ENCODE measurements around the gene PDC.

DNA sequence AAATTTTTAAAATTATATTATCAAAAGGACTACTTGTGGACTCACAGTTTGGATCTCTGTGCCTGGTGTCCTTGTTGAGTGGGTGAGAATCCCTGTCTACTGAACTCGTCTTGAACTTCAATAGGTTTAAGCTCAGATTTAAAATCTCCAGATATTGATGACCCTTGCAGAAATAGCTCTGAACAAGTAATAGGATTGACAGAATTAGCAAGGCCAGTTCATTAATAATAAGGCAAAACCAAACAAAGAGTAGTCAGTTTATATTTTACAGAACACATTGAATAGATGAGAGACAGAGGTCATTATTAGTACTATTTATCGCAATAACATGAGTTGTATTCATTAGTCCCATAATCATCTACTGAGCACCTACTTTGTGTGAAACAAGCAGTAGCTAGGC, at the start of gene PDC:
- TF ChIP-seq, protein P1, sequence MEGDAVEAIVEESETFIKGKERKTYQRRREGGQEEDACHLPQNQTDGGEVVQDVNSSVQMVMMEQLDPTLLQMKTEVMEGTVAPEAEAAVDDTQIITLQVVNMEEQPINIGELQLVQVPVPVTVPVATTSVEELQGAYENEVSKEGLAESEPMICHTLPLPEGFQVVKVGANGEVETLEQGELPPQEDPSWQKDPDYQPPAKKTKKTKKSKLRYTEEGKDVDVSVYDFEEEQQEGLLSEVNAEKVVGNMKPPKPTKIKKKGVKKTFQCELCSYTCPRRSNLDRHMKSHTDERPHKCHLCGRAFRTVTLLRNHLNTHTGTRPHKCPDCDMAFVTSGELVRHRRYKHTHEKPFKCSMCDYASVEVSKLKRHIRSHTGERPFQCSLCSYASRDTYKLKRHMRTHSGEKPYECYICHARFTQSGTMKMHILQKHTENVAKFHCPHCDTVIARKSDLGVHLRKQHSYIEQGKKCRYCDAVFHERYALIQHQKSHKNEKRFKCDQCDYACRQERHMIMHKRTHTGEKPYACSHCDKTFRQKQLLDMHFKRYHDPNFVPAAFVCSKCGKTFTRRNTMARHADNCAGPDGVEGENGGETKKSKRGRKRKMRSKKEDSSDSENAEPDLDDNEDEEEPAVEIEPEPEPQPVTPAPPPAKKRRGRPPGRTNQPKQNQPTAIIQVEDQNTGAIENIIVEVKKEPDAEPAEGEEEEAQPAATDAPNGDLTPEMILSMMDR (IDR thresholded peaks at IDR 0.05; ENCODE audit: low read length): no peak
- TF ChIP-seq EZH2 (optimal IDR thresholded peaks at IDR 0.05; ENCODE audit: low read depth, low read length): no peak
- TF ChIP-seq EZH2phosphoT487 (IDR thresholded peaks at IDR 0.05; ENCODE audit: low read length): no peak
